Hepatocyte (in vitro differentiated cells): ENCODE measurements around the gene TTC28. TPM values are rescaled to one million over a fixed set of nuclear protein-coding genes. Genes with fewer than 3 reads are reported as not detected.

ENCODE experiments used
- DNase-seq: peaks from one replicate; pipeline ENCODE4 v3.0.0-alpha.2; 2016; ENCODE audit warnings: low spot score
- H2AFZ ChIP-seq: fragments of 200-600 bp; sonication (generic); 2 replicates; pipeline ENCODE4 v1.6.0; 2016; ENCODE audit warnings: antibody characterized with exemption, mild to moderate bottlenecking
- H3K27ac ChIP-seq: fragments of 200-600 bp; sonication (generic); 2 replicates; pipeline ENCODE4 v1.5.1; 2016; ENCODE audit warnings: mild to moderate bottlenecking
- H3K27me3 ChIP-seq: fragments of 200-600 bp; sonication (generic); 2 replicates; pipeline ENCODE4 v1.6.1; 2016
- H3K36me3 ChIP-seq: fragments of 200-600 bp; sonication (generic); replicated peaks from 2 replicates; pipeline ENCODE4 v1.5.1; 2016; ENCODE audit warnings: low read depth; ENCODE audit not compliant: insufficient read depth
- H3K4me1 ChIP-seq: fragments of 200-600 bp; sonication (generic); 2 replicates; pipeline ENCODE4 v1.5.1; 2016; ENCODE audit warnings: mild to moderate bottlenecking, moderate library complexity; ENCODE audit not compliant: insufficient read depth
- H3K4me2 ChIP-seq: fragments of 200-600 bp; sonication (generic); 2 replicates; pipeline ENCODE4 v1.6.0; 2016
- H3K4me3 ChIP-seq: fragments of 200-600 bp; sonication (generic); 2 replicates; pipeline ENCODE4 v1.5.1; 2016; ENCODE audit warnings: mild to moderate bottlenecking
- H3K79me2 ChIP-seq: fragments of 200-600 bp; sonication (generic); 2 replicates; pipeline ENCODE4 v1.6.0; 2017; ENCODE audit warnings: mild to moderate bottlenecking
- H3K9me2 ChIP-seq: fragments of 200-600 bp; sonication (generic); replicated peaks from 2 replicates; pipeline ENCODE4 v1.6.0; 2017; ENCODE audit warnings: mild to moderate bottlenecking; ENCODE audit not compliant: insufficient read depth
- H3K9me3 ChIP-seq: fragments of 200-600 bp; sonication (generic); 2 replicates; pipeline ENCODE4 v1.5.1; 2016; ENCODE audit warnings: low read depth, mild to moderate bottlenecking
- H4K20me1 ChIP-seq: fragments of 200-600 bp; sonication (generic); 2 replicates; pipeline ENCODE4 v1.6.0; 2016; ENCODE audit warnings: mild to moderate bottlenecking; ENCODE audit not compliant: insufficient read depth, poor library complexity, severe bottlenecking
- CTCF ChIP-seq: fragments of 200-600 bp; sonication (generic); IDR thresholded peaks from 2 replicates; pipeline ENCODE4 v1.5.1; 2016; ENCODE audit warnings: antibody characterized with exemption, mild to moderate bottlenecking; ENCODE audit not compliant: poor library complexity
- EZH2 ChIP-seq: fragments of 200-600 bp; sonication (generic); IDR thresholded peaks from 2 replicates; pipeline ENCODE4 v1.6.1; 2016; ENCODE audit warnings: antibody characterized with exemption, mild to moderate bottlenecking, borderline replicate concordance
- EZH2phosphoT487 ChIP-seq: fragments of 200-600 bp; sonication (generic); IDR thresholded peaks from one replicate; pipeline ENCODE4 v1.6.1; 2018; ENCODE audit warnings: antibody characterized with exemption, mild to moderate bottlenecking, low read depth, moderate library complexity; ENCODE audit not compliant: unreplicated experiment, severe bottlenecking
- WGBS: methylation state at CpG from one replicate; pipeline ENCODE4 v1.1.6; 2016; ENCODE audit warnings: low lambda C conversion rate; ENCODE audit errors: missing lambda C conversion rate; 5-methylcytosine and 5-hydroxymethylcytosine counted together
- polyA plus RNA-seq: library from polyadenylated mRNA; unstranded; fragments of >200 nt; fragmentation: Nextera tagmentation; extraction: Ambion mirVana; gene quantifications from 2 replicates; pipeline ENCODE4 v1.2.1, GENCODE V29; 2016
- total RNA-seq: library from RNA; depleted of rRNA; stranded (reverse); fragments of >200 nt; gene quantifications from 2 replicates; pipeline ENCODE4 v1.2.3, GENCODE V29; 2014

TTC28 gene
- total and polyA plus RNA-seq, 2 experiments from 2014 or later, result 14.7 to 30.4 TPM

- no peaks in the 10 kb centered on the region for H3K79me2 ChIP-seq
- no peaks in the 10 kb centered on the region for H3K27me3 ChIP-seq
- whole genome bisulfite sequencing, result 93% methylated on average over 4 of the region's 4 CpGs
- no peaks in the 10 kb centered on the region for H3K4me1 ChIP-seq
- no peak overlapping the region for H3K27ac ChIP-seq
- H3K36me3 ChIP-seq, result no peaks in the 10 kb centered on the region
- H2AFZ ChIP-seq, result no peak overlapping the region
- H3K9me3 ChIP-seq, result no peaks in the 10 kb centered on the region
- H3K4me3 ChIP-seq, result no peak overlapping the region
- no peak for DNase-seq
- no peak for TF ChIP-seq EZH2phosphoT487
- no peak for TF ChIP-seq EZH2
- H3K9me2 ChIP-seq, result no peaks in the 10 kb centered on the region
- no peaks in the 10 kb centered on the region for H4K20me1 ChIP-seq
- H3K4me2 ChIP-seq, result no peak overlapping the region
Observed at GRCh38 chr22:28183078-28183860, 496.4 kb downstream of the TTC28 start.

- Histone ChIP-seq H3K9me2 (no peaks in the 10 kb centered on the region), H3K9me3 (no peaks in the 10 kb centered on the region), H3K4me3 (no peak overlapping the region), H3K4me1 (no peaks in the 10 kb centered on the region), H3K36me3 (no peaks in the 10 kb centered on the region), H3K4me2 (no peak overlapping the region), H3K27ac (no peak overlapping the region), H3K27me3 (no peaks in the 10 kb centered on the region), H2AFZ (no peak overlapping the region), H4K20me1 (no peaks in the 10 kb centered on the region), H3K79me2 (no peaks in the 10 kb centered on the region)
- 91% methylated on average over 1 of the region's 1 CpG for WGBS
- no peak for DNase-seq
- TF ChIP-seq EZH2phosphoT487, result no peak
- no peak for TF ChIP-seq CTCF
- no peak for TF ChIP-seq EZH2
Observed at GRCh38 chr22:28180804-28181731, 498.6 kb downstream of the TTC28 start.

GRCh38 chr22:28179392-28179791, 500.2 kb downstream of the TTC28 start:
- H3K9me2 ChIP-seq, result no peaks in the 10 kb centered on the region
- H3K9me3 ChIP-seq, result no peaks in the 10 kb centered on the region
- H3K4me3 ChIP-seq, result no peak overlapping the region
- H3K4me1 ChIP-seq, result no peaks in the 10 kb centered on the region
- TF ChIP-seq EZH2phosphoT487 (no peak), CTCF (no peak), EZH2 (no peak)
- H2AFZ ChIP-seq, result no peak overlapping the region
- H3K79me2 ChIP-seq, result no peaks in the 10 kb centered on the region
- H4K20me1 ChIP-seq, result no peaks in the 10 kb centered on the region
- no peak for DNase-seq
- WGBS, result 98% methylated on average over 4 of the region's 4 CpGs
- H3K36me3 ChIP-seq, result no peaks in the 10 kb centered on the region
- H3K27ac ChIP-seq, result no peak overlapping the region
- no peak overlapping the region for H3K4me2 ChIP-seq
- H3K27me3 ChIP-seq, result no peaks in the 10 kb centered on the region
